H1 (cell line): ENCODE results near the gene COL27A1. TPM values are rescaled to one million over a fixed set of nuclear protein-coding genes. Genes with fewer than 3 reads are reported as not detected.

Experiments used
- CTCF ChIA-PET: fragments of 300-600 bp; sonication (Branson Sonifier 250); formaldehyde crosslinking; loops from one replicate; lab custom pipeline; 2021; ENCODE audit not compliant: partially characterized antibody; lab: Charles Lee
- POLR2A ChIA-PET: fragments of 300-600 bp; sonication (Branson Sonifier 250); formaldehyde crosslinking; loops from one replicate; lab custom pipeline; 2021; ENCODE audit warnings: inconsistent platforms; ENCODE audit not compliant: partially characterized antibody; lab: Charles Lee
- DNase-seq, 2 experiments: peaks; one replicate each; pipeline versions ENCODE4 v3.0.0 to v3.0.0-alpha.2; 2010 to 2022; ENCODE audit warnings: low spot score in 2 of 2, low read depth in 1 of 2, mixed read lengths in 1 of 2
- FAIRE-seq: peaks from 2 replicates; lab custom pipeline; 2011; peaks lifted over from hg19 to GRCh38; lab: Jason Lieb, UNC
- H2AFZ ChIP-seq: 2 replicates; pipeline ENCODE4 v1.8.1; 2012; ENCODE audit warnings: low read length, inconsistent platforms
- H2AK5ac ChIP-seq: 2 replicates; pipeline ENCODE4 v1.6.1; 2013; ENCODE audit warnings: low read depth, low read length
- H2BK120ac ChIP-seq: replicated peaks from 2 replicates; pipeline ENCODE3; 2013; ENCODE audit warnings: low read depth, low read length, inconsistent platforms
- H2BK12ac ChIP-seq: 2 replicates; pipeline ENCODE4 v1.6.1; 2013; ENCODE audit warnings: low read depth, low read length
- H2BK15ac ChIP-seq: 2 replicates; pipeline ENCODE4 v1.6.1; 2013; ENCODE audit warnings: low read length
- H2BK20ac ChIP-seq: 2 replicates; pipeline ENCODE4 v1.6.1; 2013; ENCODE audit warnings: low read length
- H2BK5ac ChIP-seq: 2 replicates; pipeline ENCODE4 v1.6.1; 2013; ENCODE audit warnings: low read depth, low read length
- H3K14ac ChIP-seq: 2 replicates; pipeline ENCODE4 v1.6.1; 2013; ENCODE audit warnings: inconsistent platforms; ENCODE audit not compliant: insufficient read length
- H3K18ac ChIP-seq: 2 replicates; pipeline ENCODE4 v1.6.1; 2013; ENCODE audit warnings: low read length; ENCODE audit errors: extremely low read depth
- H3K23ac ChIP-seq: 2 replicates; pipeline ENCODE4 v1.6.1; 2013; ENCODE audit warnings: inconsistent platforms; ENCODE audit not compliant: insufficient read length
- H3K23me2 ChIP-seq: 2 replicates; pipeline ENCODE4 v1.6.1; 2013; ENCODE audit warnings: low read depth, low read length
- H3K27ac ChIP-seq: 2 replicates; pipeline ENCODE4 v1.6.1; 2011; ENCODE audit warnings: low read depth, low read length, inconsistent platforms
- H3K27me3 ChIP-seq, 4 experiments: replicated peaks in 1 of 4; 1 replicate in 1 of 4; 2 replicates in 3 of 4; pipeline versions ENCODE4 v1.6.1 to v1.8.1; 2011 to 2013; ENCODE audit warnings: low read length in 3 of 4, mild to moderate bottlenecking in 3 of 4, inconsistent platforms in 2 of 4, mixed read lengths in 2 of 4, moderate library complexity in 1 of 4; ENCODE audit not compliant: control insufficient read depth in 3 of 4, insufficient read depth in 3 of 4; ENCODE audit errors: extremely low read depth in 1 of 4
- H3K36me3 ChIP-seq, 4 experiments: 2 replicates each; pipeline versions ENCODE4 v1.6.1 to v1.8.1; 2011 to 2013; ENCODE audit warnings: mild to moderate bottlenecking in 4 of 4, low read length in 3 of 4, moderate library complexity in 2 of 4, control low read depth in 1 of 4, inconsistent platforms in 1 of 4; ENCODE audit not compliant: insufficient read depth in 4 of 4, control insufficient read depth in 2 of 4
- H3K4ac ChIP-seq: replicated peaks from 2 replicates; pipeline ENCODE3; 2013; ENCODE audit warnings: low read length, low read depth, mixed read lengths, inconsistent platforms; ENCODE audit not compliant: insufficient read length
- H3K4me1 ChIP-seq, 4 experiments: replicated peaks in 1 of 4; 1 replicate in 1 of 4; 2 replicates in 3 of 4; pipeline versions ENCODE4 v1.6.1 to v1.8.1; 2011 to 2013; ENCODE audit warnings: low read length in 3 of 4, inconsistent platforms in 2 of 4, mixed read lengths in 1 of 4; ENCODE audit not compliant: insufficient read depth in 4 of 4, control insufficient read depth in 3 of 4
- H3K4me2 ChIP-seq, 2 experiments: 2 replicates each; pipeline versions ENCODE4 v1.6.1 to v1.8.1; 2011 to 2013; ENCODE audit warnings: low read depth in 2 of 2, low read length in 2 of 2, control low read depth in 1 of 2, inconsistent platforms in 1 of 2, mild to moderate bottlenecking in 1 of 2; ENCODE audit not compliant: insufficient read depth in 1 of 2
- H3K4me3 ChIP-seq, 4 experiments: fragments of 200-600, 300-600 bp in 1 of 4; sonication (generic), shearing (Covaris generic), sonication (Bioruptor Twin) in 1 of 4; 2 replicates each; pipeline versions ENCODE4 v1.5.1 to v1.8.1; 2011 to 2016; ENCODE audit warnings: low read length in 4 of 4, low read depth in 3 of 4, control low read depth in 2 of 4, inconsistent platforms in 2 of 4, mild to moderate bottlenecking in 2 of 4, mixed read lengths in 1 of 4, moderate library complexity in 1 of 4; ENCODE audit not compliant: insufficient read depth in 2 of 4; ENCODE audit errors: extremely low read depth in 1 of 4
- H3K56ac ChIP-seq: replicated peaks from 2 replicates; pipeline ENCODE3; 2013; ENCODE audit warnings: low read depth, mild to moderate bottlenecking, mixed read lengths, low read length, inconsistent platforms; ENCODE audit not compliant: insufficient read length
- H3K79me1 ChIP-seq: 2 replicates; pipeline ENCODE4 v1.6.1; 2013; ENCODE audit warnings: low read depth, low read length, control low read depth
- H3K79me2 ChIP-seq, 2 experiments: 2 replicates each; pipeline versions ENCODE4 v1.6.1 to v1.8.1; 2012 to 2013; ENCODE audit warnings: low read length in 2 of 2, mild to moderate bottlenecking in 2 of 2, inconsistent platforms in 1 of 2; ENCODE audit not compliant: insufficient read depth in 2 of 2, control insufficient read depth in 1 of 2
- H3K9ac ChIP-seq, 4 experiments: replicated peaks in 1 of 4; 1 replicate in 1 of 4; 2 replicates in 3 of 4; pipeline versions ENCODE4 v1.6.1 to v1.8.1; 2011 to 2013; ENCODE audit warnings: low read depth in 3 of 4, low read length in 3 of 4, control low read depth in 2 of 4, mild to moderate bottlenecking in 2 of 4, moderate library complexity in 2 of 4, inconsistent platforms in 1 of 4; ENCODE audit errors: extremely low read depth in 1 of 4
- H3K9me3 ChIP-seq, 2 experiments: 2 replicates each; pipeline versions ENCODE4 v1.6.1 to v1.8.1; 2012 to 2013; ENCODE audit warnings: mild to moderate bottlenecking in 2 of 2, moderate library complexity in 2 of 2, control low read depth in 1 of 2, inconsistent platforms in 1 of 2, low read depth in 1 of 2, low read length in 1 of 2, mixed read lengths in 1 of 2; ENCODE audit not compliant: insufficient read depth in 2 of 2
- H4K20me1 ChIP-seq, 2 experiments: replicated peaks in 1 of 2; 2 replicates each; pipeline versions ENCODE3 to v1.8.1; 2011 to 2013; ENCODE audit warnings: inconsistent platforms in 2 of 2, low read length in 2 of 2, mild to moderate bottlenecking in 1 of 2; ENCODE audit not compliant: insufficient read depth in 2 of 2, control insufficient read depth in 1 of 2
- H4K5ac ChIP-seq: 2 replicates; pipeline ENCODE4 v1.6.1; 2013; ENCODE audit warnings: low read length, low read depth, mixed read lengths, inconsistent platforms; ENCODE audit not compliant: insufficient read length
- H4K8ac ChIP-seq: 2 replicates; pipeline ENCODE4 v1.8.0; 2013; ENCODE audit warnings: mild to moderate bottlenecking, moderate library complexity, low read length, inconsistent platforms; ENCODE audit not compliant: insufficient read depth; ENCODE audit errors: extremely low read depth
- H4K91ac ChIP-seq: replicated peaks from 2 replicates; pipeline ENCODE3; 2013; ENCODE audit warnings: low read length, mixed read lengths, inconsistent platforms; ENCODE audit not compliant: insufficient read length
- WGBS, 2 experiments: shearing (Covaris generic) in 1 of 2; methylation state at CpG; one replicate each; pipeline versions ENCODE4 v1.1.6 to v1.1.7; 2013 to 2015; ENCODE audit warnings: low lambda C conversion rate in 2 of 2, mixed read lengths in 2 of 2, inconsistent platforms in 1 of 2, low coverage in 1 of 2, missing lambda C conversion rate in 1 of 2; ENCODE audit not compliant: insufficient replicate concordance in 2 of 2, insufficient coverage in 1 of 2, insufficient read length in 1 of 2; ENCODE audit errors: extremely low coverage in 1 of 2, missing lambda C conversion rate in 1 of 2; 5-methylcytosine and 5-hydroxymethylcytosine counted together
- polyA plus RNA-seq, 7 experiments: library from polyadenylated mRNA; depleted of rRNA in 3 of 7; stranded (reverse) in 5 of 7; unstranded in 2 of 7; fragments of >200 nt in 5 of 7; fragments of 200-250 nt in 2 of 7; gene quantifications; 1 replicate in 5 of 7; 2 replicates in 1 of 7; 4 replicates in 1 of 7; pipeline versions ENCODE4 v1.2.1 to v1.2.3, GENCODE V29; 2011 to 2013; ENCODE audit warnings: missing spikeins in 2 of 7, mixed read lengths in 2 of 7
- total RNA-seq: library from RNA; stranded (reverse); fragmentation: NEBNext Ultra II Directional; extraction: Animal tissue kit (Norgen Biotek cat#: 25700); gene quantifications from 2 replicates; pipeline ENCODE4 v1.2.1, GENCODE V29; 2021

The COL27A1 gene
- total and polyA plus RNA-seq, 2 of the 8 experiments (the other 6 are each of a cell fraction or from before 2014, with no cell fraction given), result 15.1 to 22.8 TPM

GRCh38 chr9:114171500-114171899 lies 16.2 kb downstream of the COL27A1 start:
- no peak overlapping the region for H3K18ac ChIP-seq
- H2AFZ ChIP-seq, result no peak overlapping the region
- no peak overlapping the region for H2BK12ac ChIP-seq
- no peak overlapping the region for H3K9ac ChIP-seq
- H4K5ac ChIP-seq, result no peak overlapping the region
- no peak overlapping the region for H3K14ac ChIP-seq
- no peak overlapping the region for H2BK15ac ChIP-seq
- no peak overlapping the region for H2BK20ac ChIP-seq
- H2AK5ac ChIP-seq, result no peak overlapping the region
- H3K79me1 ChIP-seq, result 0 out of 2 replicates have a peak, but pooled peaks cover 2% of the 10 kb centered on the region
- DNase-seq, result no peak
- peaks cover 0 to 8% (median 0%) of the 10 kb centered on the region in 4 experiments; a peak in 2 of 8 replicates for H3K36me3 ChIP-seq
- 96% methylated on average over 7 of the region's 7 CpGs; no CpG with 5 or more reads in 1 of the 2 experiments for WGBS, 2 experiments
- no peak overlapping the region for H4K91ac ChIP-seq
- no peak overlapping the region for H3K27ac ChIP-seq
- no peak overlapping the region; the same call in 1 of the 2 replicates for H4K8ac ChIP-seq
- H4K20me1 ChIP-seq, result peaks cover 0 to 3% of the 10 kb centered on the region in 2 experiments
- ChIA-PET POLR2A (no interaction called here), CTCF (interaction anchor here (1.1 to 5.4 kb wide), 4 partner anchors 15 to 113 kb away, joined by 3 to 23 read pairs (median 4); partner anchors contain the start of gene COL27A1)
- H3K4me1 ChIP-seq, result no peaks in the 10 kb centered on the region; a peak in 1 of 7 replicates
- H3K27me3 ChIP-seq, result no peaks in the 10 kb centered on the region
- H3K23ac ChIP-seq, result no peak overlapping the region
- no peaks in the 10 kb centered on the region for H3K79me2 ChIP-seq
- H3K56ac ChIP-seq, result no peak overlapping the region
- H3K9me3 ChIP-seq, result no peaks in the 10 kb centered on the region
- no peak overlapping the region for H3K4ac ChIP-seq
- no peak overlapping the region for H2BK120ac ChIP-seq
- no peak for FAIRE-seq
- no peak overlapping the region for H3K4me2 ChIP-seq
- no peaks in the 10 kb centered on the region for H3K23me2 ChIP-seq
- no peak overlapping the region for H2BK5ac ChIP-seq
- no peak overlapping the region for H3K4me3 ChIP-seq
